SU-DHL-6 (cell line): ENCODE measurements around the gene UNC93B1.
A peak's percentile ranks its signal among the peaks of the same experiment; 100 is the strongest.
"Not testable (repeated sequence)": the region's sequence is repeated elsewhere in the genome, so short reads cannot be mapped to it uniquely, and the experiment has no call there.

ENCODE experiments used
- H2AFZ ChIP-seq: fragments of 200-600 bp; sonication (generic); 2 replicates; pipeline ENCODE4 v1.6.1; 2014; ENCODE audit warnings: low read depth, mild to moderate bottlenecking, moderate library complexity, mixed read lengths, antibody characterized with exemption, low read length; ENCODE audit not compliant: severe bottlenecking
- H3F3A ChIP-seq: fragments of 200-600 bp; shearing (Covaris generic); 2 replicates; pipeline ENCODE4 v1.6.0; 2016; ENCODE audit warnings: antibody characterized with exemption, mild to moderate bottlenecking; ENCODE audit not compliant: insufficient read depth
- H3K27ac ChIP-seq: fragments of 200-600 bp; sonication (generic); 2 replicates; pipeline ENCODE4 v1.5.1; 2016; ENCODE audit warnings: low read depth, mild to moderate bottlenecking, low read length, moderate library complexity, mixed read lengths
- H3K27me3 ChIP-seq: fragments of 200-600 bp; sonication (generic), shearing (Covaris generic); 2 replicates; pipeline ENCODE4 v1.6.0; 2014; ENCODE audit warnings: mild to moderate bottlenecking, low read length
- H3K36me3 ChIP-seq: fragments of 200-600 bp; sonication (generic); 2 replicates; pipeline ENCODE4 v1.6.1; 2014; ENCODE audit warnings: mild to moderate bottlenecking, low read length, mixed read lengths
- H3K4me2 ChIP-seq: fragments of 300-600, 200-600 bp; shearing (Covaris generic), sonication (generic); 2 replicates; pipeline ENCODE4 v1.6.0; 2014; ENCODE audit warnings: low read length, low read depth, mild to moderate bottlenecking; ENCODE audit not compliant: poor library complexity, severe bottlenecking
- H3K4me3 ChIP-seq: fragments of 200-600 bp; sonication (generic); 2 replicates; pipeline ENCODE4 v1.5.1; 2014; ENCODE audit warnings: antibody characterized with exemption, low read length, mild to moderate bottlenecking, mixed read lengths; ENCODE audit not compliant: insufficient read depth, poor library complexity, severe bottlenecking
- H3K79me2 ChIP-seq: fragments of 200-600 bp; sonication (generic); 2 replicates; pipeline ENCODE4 v1.6.1; 2014; ENCODE audit warnings: mild to moderate bottlenecking, low read length, moderate library complexity; ENCODE audit not compliant: insufficient read depth
- H3K9ac ChIP-seq: fragments of 200-600 bp; sonication (generic); 2 replicates; pipeline ENCODE4 v1.7.0; 2014; ENCODE audit warnings: mild to moderate bottlenecking, low read length
- H3K9me2 ChIP-seq: fragments of 200-600 bp; sonication (generic); replicated peaks from 2 replicates; pipeline ENCODE4 v1.6.1; 2014; ENCODE audit warnings: low read length; ENCODE audit not compliant: insufficient read depth
- H3K9me3 ChIP-seq: fragments of 200-600 bp; sonication (generic); 2 replicates; pipeline ENCODE4 v1.6.1; 2014; ENCODE audit warnings: low read length, mixed read lengths; ENCODE audit not compliant: insufficient read depth
- H4K20me1 ChIP-seq: fragments of 200-600 bp; sonication (generic); 2 replicates; pipeline ENCODE4 v1.6.1; 2014; ENCODE audit warnings: low read depth, mild to moderate bottlenecking, antibody characterized with exemption, low read length, moderate library complexity, mixed read lengths
- TF ChIP-seq, protein P1 (sequence below): fragments of 200-600 bp; sonication (generic); IDR thresholded peaks from one replicate; pipeline ENCODE4 v1.5.1; 2017; ENCODE audit warnings: antibody characterized with exemption, mild to moderate bottlenecking, low read length, moderate library complexity; ENCODE audit not compliant: insufficient read depth, poor library complexity, severe bottlenecking

Gene UNC93B1

DNA sequence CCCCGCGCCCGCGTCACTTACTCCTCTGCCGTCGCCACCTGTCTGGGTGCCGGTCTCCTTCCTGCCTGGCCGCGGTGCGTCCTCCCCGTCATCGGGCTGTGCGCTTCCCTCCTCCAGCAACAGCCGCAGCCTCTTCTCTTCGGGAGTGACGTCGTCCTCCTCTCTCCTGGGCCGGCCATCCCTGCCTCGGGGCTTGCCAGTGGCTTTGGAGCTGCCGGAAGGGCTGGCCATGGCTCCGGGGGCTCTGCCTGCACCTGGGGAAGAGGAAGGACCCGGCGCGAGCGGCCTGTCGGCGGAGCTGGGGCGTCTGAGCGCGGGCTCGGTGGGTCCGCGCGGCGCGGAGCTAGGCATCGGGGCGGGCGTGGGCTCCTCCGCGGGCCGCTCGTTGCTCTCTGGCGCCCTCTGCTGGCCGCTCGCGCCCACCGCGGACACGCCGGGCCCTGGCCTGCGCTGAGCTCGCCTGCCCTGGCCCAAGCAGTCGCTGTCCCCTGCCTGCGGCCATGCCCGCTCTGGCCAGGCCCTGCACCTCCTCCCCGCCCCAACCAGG lies 48.4 kb downstream of the UNC93B1 start:
- not testable (repeated sequence) for H3F3A ChIP-seq, H3K27ac ChIP-seq, H4K20me1 ChIP-seq, H3K27me3 ChIP-seq, H2AFZ ChIP-seq, H3K4me3 ChIP-seq, H3K9ac ChIP-seq, H3K9me2 ChIP-seq, H3K36me3 ChIP-seq, H3K9me3 ChIP-seq, H3K79me2 ChIP-seq
- peak overlapping the region; percentile 50 for H3K4me2 ChIP-seq
- TF ChIP-seq, protein P1, sequence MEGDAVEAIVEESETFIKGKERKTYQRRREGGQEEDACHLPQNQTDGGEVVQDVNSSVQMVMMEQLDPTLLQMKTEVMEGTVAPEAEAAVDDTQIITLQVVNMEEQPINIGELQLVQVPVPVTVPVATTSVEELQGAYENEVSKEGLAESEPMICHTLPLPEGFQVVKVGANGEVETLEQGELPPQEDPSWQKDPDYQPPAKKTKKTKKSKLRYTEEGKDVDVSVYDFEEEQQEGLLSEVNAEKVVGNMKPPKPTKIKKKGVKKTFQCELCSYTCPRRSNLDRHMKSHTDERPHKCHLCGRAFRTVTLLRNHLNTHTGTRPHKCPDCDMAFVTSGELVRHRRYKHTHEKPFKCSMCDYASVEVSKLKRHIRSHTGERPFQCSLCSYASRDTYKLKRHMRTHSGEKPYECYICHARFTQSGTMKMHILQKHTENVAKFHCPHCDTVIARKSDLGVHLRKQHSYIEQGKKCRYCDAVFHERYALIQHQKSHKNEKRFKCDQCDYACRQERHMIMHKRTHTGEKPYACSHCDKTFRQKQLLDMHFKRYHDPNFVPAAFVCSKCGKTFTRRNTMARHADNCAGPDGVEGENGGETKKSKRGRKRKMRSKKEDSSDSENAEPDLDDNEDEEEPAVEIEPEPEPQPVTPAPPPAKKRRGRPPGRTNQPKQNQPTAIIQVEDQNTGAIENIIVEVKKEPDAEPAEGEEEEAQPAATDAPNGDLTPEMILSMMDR = peak; percentile 47

DNA sequence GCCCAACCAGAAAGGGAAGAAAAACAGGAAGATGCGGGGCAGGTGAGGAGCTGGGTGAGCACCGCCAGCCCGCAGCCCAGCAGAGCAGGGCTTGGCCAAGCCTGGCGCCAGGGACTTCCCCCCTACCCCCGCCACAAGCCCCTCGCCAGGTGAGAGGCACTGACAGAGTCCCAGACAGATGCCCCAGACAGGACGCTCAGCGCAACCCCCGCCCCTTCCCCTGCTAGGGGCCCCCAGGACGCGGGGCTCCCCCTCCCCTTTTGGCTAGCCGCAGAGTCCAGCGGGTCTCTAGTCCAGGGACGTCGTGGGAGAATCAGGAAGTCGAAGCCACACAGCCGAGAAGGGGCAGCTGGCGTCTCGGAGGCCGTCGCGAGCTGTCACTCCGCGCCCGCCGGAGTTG lies 48.9 kb downstream of the UNC93B1 start:
- not testable (repeated sequence) for H3K9me2 ChIP-seq, H3K27ac ChIP-seq, H3F3A ChIP-seq, H3K79me2 ChIP-seq, H2AFZ ChIP-seq, H3K9me3 ChIP-seq, H3K9ac ChIP-seq, H3K4me3 ChIP-seq, H4K20me1 ChIP-seq, H3K4me2 ChIP-seq, H3K27me3 ChIP-seq, H3K36me3 ChIP-seq

DNA sequence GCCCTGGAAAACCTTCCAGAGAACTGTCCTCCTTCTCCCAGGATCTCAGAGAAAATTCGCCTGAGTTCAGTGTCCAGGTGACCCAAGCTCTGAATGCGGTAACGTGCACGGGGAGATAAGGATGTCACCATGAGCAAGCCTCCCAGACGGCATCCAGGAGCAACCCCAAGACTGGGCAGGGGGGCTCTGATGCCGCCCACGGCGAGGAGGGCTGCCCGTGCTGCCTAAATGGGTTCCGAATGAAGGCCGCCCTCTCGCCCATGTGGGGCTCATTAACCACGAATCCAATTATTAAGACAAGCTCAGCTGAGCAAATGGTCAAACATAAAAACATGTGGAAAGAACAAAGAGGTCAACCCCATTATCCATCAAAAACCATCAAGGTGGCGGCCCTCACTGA lies 49.6 kb downstream of the UNC93B1 start:
- not testable (repeated sequence) for H3K9ac ChIP-seq, H3K27me3 ChIP-seq, H2AFZ ChIP-seq, H3F3A ChIP-seq, H3K9me3 ChIP-seq, H3K4me2 ChIP-seq, H3K27ac ChIP-seq, H3K4me3 ChIP-seq, H3K9me2 ChIP-seq, H3K36me3 ChIP-seq, H3K79me2 ChIP-seq, H4K20me1 ChIP-seq

DNA sequence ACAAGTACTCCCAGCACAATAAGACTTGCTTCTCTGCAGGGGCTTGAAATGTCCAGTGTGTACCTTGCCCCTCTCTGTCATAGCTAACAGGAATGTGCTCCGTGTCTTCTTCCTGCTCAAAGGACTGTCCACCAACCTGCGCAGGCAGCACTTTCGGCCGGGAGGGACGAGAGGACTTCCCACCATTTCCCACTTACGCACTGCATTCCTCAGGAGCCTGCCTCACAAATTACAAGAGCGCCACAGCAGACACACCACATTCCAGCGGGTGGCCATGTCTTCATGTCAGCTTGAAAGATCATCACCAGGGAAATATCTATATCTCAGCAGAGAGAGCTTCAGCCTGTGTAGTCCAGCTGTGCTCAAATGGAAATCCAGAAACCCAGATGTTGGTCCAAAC lies 53.2 kb downstream of the UNC93B1 start:
- not testable (repeated sequence) for H3K27ac ChIP-seq, H3K27me3 ChIP-seq, H2AFZ ChIP-seq, H3K9me2 ChIP-seq, H4K20me1 ChIP-seq, H3K36me3 ChIP-seq, H3K9ac ChIP-seq, H3K79me2 ChIP-seq, H3K9me3 ChIP-seq, H3K4me3 ChIP-seq, H3F3A ChIP-seq, H3K4me2 ChIP-seq

DNA sequence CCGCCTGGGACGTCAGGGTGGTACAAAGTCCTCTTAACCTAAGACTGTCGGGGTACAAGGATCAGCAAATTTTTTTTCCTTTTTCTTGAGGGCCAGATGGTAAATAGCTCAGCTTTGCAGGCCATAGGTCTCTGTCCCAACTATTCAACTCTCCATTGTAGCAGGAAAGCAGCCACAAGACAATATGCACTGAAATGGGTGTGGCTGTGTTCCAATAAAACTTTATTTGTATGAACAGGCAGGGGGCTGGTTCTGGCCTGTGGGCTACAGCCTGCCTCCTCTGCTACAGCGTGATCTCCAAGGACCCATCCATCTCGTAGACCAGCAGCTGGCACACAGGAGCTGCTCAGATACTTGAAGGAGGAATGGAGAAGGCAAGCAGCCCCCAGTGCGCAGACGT lies 56.1 kb downstream of the UNC93B1 start:
- not testable (repeated sequence) for H3K79me2 ChIP-seq, H4K20me1 ChIP-seq, H3K9me2 ChIP-seq, H3K36me3 ChIP-seq, H3K9me3 ChIP-seq, H2AFZ ChIP-seq, H3K9ac ChIP-seq, H3K4me3 ChIP-seq, H3K27ac ChIP-seq, H3K4me2 ChIP-seq, H3F3A ChIP-seq, H3K27me3 ChIP-seq

DNA sequence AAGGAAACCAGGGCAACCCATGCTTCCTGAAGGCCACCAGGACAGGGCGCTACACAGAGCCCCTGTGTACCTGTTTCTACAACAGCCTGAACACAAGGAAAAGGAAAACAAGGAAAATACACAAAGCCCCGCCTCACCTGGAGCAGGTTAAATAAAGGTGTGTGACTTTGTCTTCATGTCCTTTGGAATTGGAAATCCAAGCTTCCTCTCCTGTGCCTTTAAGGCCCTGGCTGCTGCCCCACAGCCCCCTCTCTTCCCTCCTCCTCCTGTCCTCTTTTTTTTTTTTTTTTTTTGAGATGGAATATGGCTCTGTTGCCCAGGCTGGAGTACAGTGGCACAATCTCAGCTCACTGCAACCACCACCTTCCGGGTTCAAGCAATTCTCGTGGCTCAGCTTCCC lies 57.5 kb downstream of the UNC93B1 start:
- not testable (repeated sequence) for H3K9me2 ChIP-seq, H3K4me2 ChIP-seq, H3K79me2 ChIP-seq, H4K20me1 ChIP-seq, H3K36me3 ChIP-seq, H3F3A ChIP-seq, H2AFZ ChIP-seq, H3K9me3 ChIP-seq, H3K27ac ChIP-seq, H3K4me3 ChIP-seq, H3K9ac ChIP-seq, H3K27me3 ChIP-seq

DNA sequence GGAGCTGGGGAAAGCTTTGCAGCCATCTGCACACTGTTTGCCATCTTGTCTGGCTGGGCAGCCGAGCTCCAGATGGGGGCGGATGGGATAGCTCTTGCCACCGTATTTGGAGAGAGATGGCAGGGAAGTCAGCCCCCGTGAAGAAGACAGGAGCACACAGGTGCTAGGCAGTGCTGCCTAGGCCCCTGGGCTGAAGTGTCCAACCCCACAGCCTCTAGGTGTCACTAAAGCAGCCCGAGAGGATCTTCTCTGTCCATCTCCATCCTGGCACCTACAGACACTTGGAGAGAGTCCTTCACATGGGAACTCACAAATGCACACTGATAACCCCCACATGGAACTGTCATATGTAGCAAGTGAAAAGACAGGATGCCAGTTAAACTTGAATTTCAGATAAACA lies 60.5 kb downstream of the UNC93B1 start:
- H3K9ac ChIP-seq, H3F3A ChIP-seq, H3K79me2 ChIP-seq, H3K4me2 ChIP-seq, H3K27ac ChIP-seq, H3K36me3 ChIP-seq, H2AFZ ChIP-seq, H3K9me2 ChIP-seq, H3K9me3 ChIP-seq, H3K27me3 ChIP-seq, H3K4me3 ChIP-seq, H4K20me1 ChIP-seq: not testable (repeated sequence)
